WTC11 (cell line): ENCODE measurements around the gene RBM34.

Experiments
- CTCF ChIP-seq: fragments of 200-600 bp; IDR thresholded peaks from 2 replicates; pipeline ENCODE4 v1.8.0; 2022; ENCODE audit warnings: antibody characterized with exemption
- TEAD4 ChIP-seq: sonication (generic); formaldehyde crosslinking; IDR thresholded peaks from 2 replicates; pipeline ENCODE4 v1.8.0; 2022; ENCODE audit warnings: mild to moderate bottlenecking, missing genetic modification reagents
- ZNF423 ChIP-seq: fragments of 250-450 bp; sonication (Bioruptor Pico); IDR thresholded peaks from 2 replicates; pipeline ENCODE4 v2.1.2; 2022; ENCODE audit warnings: mild to moderate bottlenecking, moderate library complexity

GRCh38 chr1:235127732-235128455 is 33.2 kb downstream of the RBM34 start:
- 0 out of 2 replicates have a peak, but pooled peaks have one; percentile 59 for TF ChIP-seq ZNF423 (CRISPR knock-in tag)
- no peak for TF ChIP-seq CTCF
- no peak for TF ChIP-seq TEAD4 (CRISPR knock-in tag)
